GM12891 (cell line): ENCODE data around the gene UNC93B1.

Experiments
- PAX5 ChIP-seq: IDR thresholded peaks from 2 replicates; pipeline ENCODE4 v1.6.1; 2011; ENCODE audit warnings: low read length, moderate library complexity, mild to moderate bottlenecking; ENCODE audit not compliant: insufficient read depth, severe bottlenecking
- POLR2A ChIP-seq: IDR thresholded peaks from 2 replicates; pipeline ENCODE4 v1.6.1; 2011; ENCODE audit warnings: low read depth, low read length, control low read depth
- POU2F2 ChIP-seq: IDR thresholded peaks from 2 replicates; pipeline ENCODE4 v1.6.1; 2011; ENCODE audit warnings: low read depth, mild to moderate bottlenecking, control low read depth, low read length, moderate library complexity
- TAF1 ChIP-seq: IDR thresholded peaks from 2 replicates; pipeline ENCODE4 v1.6.1; 2011; ENCODE audit warnings: low read depth, low read length, control low read depth

DNA sequence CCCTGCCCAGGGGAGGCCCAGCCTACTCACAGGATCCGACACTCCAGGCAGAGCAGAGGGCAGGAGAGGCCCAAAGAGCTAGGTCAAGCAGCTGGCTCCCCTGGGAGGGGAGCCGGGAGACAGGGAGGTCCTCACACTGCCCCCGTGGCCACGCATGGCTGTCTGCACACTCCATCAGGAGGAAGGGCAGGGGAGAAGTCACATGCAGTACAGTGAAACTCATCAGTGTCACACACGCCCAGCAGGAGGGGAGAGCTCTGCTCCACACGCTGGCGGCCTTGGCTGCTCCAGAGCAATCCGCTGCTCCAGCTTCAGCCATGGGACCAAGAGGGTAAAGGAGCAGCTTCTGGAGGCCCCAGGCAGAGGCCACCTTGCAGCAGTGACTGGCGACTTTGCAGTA lies 49.2 kb upstream of the UNC93B1 start:
- TF ChIP-seq POLR2A (no peak), PAX5 (no peak), POU2F2 (no peak), TAF1 (no peak)
